Osteocyte (in vitro differentiated cells): Measurements from ENCODE around the gene MRGPRD. TPM values are rescaled to one million over a fixed set of nuclear protein-coding genes. Genes with fewer than 3 reads are reported as not detected.

Experiments
- DNase-seq: peaks from one replicate; pipeline ENCODE4 v3.0.0; 2021; ENCODE audit warnings: mixed read lengths; ENCODE audit not compliant: unreplicated experiment; ENCODE audit errors: extremely low spot score
- H3K27ac Mint-ChIP-seq: one replicate; pipeline ENCODE4 v1.8.0; 2021; ENCODE audit warnings: mild to moderate bottlenecking, mixed read lengths; ENCODE audit not compliant: unreplicated experiment
- H3K27me3 Mint-ChIP-seq: one replicate; pipeline ENCODE4 v1.8.0; 2021; ENCODE audit warnings: mixed read lengths; ENCODE audit not compliant: unreplicated experiment
- H3K36me3 Mint-ChIP-seq: one replicate; pipeline ENCODE4 v1.8.0; 2021; ENCODE audit warnings: mixed read lengths; ENCODE audit not compliant: unreplicated experiment
- H3K4me1 Mint-ChIP-seq: one replicate; pipeline ENCODE4 v1.8.0; 2021; ENCODE audit warnings: mixed read lengths; ENCODE audit not compliant: unreplicated experiment
- H3K4me3 Mint-ChIP-seq: one replicate; pipeline ENCODE4 v1.8.0; 2021; ENCODE audit warnings: mild to moderate bottlenecking, moderate library complexity, mixed read lengths; ENCODE audit not compliant: unreplicated experiment
- H3K9me3 Mint-ChIP-seq: one replicate; pipeline ENCODE4 v1.8.0; 2021; ENCODE audit warnings: mixed read lengths; ENCODE audit not compliant: unreplicated experiment
- CTCF ChIP-seq: fragments of 200-600 bp; sonication (generic); IDR thresholded peaks from 2 replicates; pipeline ENCODE4 v1.5.0; 2021; ENCODE audit warnings: antibody characterized with exemption, mild to moderate bottlenecking, moderate library complexity
- long read RNA-seq: library from polyadenylated mRNA; unstranded; transcript quantifications from one replicate; pipeline ENCODE4 v2.0.0, GENCODE V29; 2021
- total RNA-seq: library from RNA; stranded (reverse); gene quantifications from 2 replicates; pipeline ENCODE4 v1.2.1, GENCODE V29; 2021

The MRGPRD gene, protein sequence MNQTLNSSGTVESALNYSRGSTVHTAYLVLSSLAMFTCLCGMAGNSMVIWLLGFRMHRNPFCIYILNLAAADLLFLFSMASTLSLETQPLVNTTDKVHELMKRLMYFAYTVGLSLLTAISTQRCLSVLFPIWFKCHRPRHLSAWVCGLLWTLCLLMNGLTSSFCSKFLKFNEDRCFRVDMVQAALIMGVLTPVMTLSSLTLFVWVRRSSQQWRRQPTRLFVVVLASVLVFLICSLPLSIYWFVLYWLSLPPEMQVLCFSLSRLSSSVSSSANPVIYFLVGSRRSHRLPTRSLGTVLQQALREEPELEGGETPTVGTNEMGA
- total RNA-seq, result not detected in 2 replicates
- long read RNA-seq, result 0 reads

DNA sequence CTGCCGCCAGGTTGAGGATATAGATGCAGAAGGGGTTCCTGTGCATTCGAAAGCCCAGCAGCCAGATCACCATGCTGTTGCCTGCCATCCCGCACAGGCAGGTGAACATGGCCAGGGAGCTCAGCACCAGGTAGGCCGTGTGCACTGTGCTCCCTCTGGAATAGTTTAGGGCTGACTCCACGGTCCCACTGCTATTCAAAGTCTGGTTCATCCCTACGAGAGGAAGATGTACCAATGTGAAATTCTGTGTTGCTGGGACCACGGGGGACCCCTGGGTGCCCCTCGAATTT is at the start of gene MRGPRD:
TSS of gene MRGPRD (minus strand) at position 211 of the 290 bp plus-strand sequence. CDS start at position 211, 0 bp downstream.
- peaks cover 56% of the 10 kb centered on the region for H3K27me3 Mint-ChIP-seq
- DNase-seq, result peak; percentile 54
- H3K36me3 Mint-ChIP-seq, result no peaks in the 10 kb centered on the region
- no peak for TF ChIP-seq CTCF
- H3K4me1 Mint-ChIP-seq, result peaks cover 11% of the 10 kb centered on the region
- no peak within 1 kb of the TSS for H3K27ac Mint-ChIP-seq
- peaks cover 13% of the 10 kb centered on the region for H3K9me3 Mint-ChIP-seq
- H3K4me3 Mint-ChIP-seq, result no peak within 1 kb of the TSS

GRCh38 chr11:69030301-69030700 is 49.5 kb upstream of the MRGPRD start:
- Mint-ChIP-seq H3K36me3 (no peaks in the 10 kb centered on the region), H3K27me3 (peaks cover 5% of the 10 kb centered on the region), H3K9me3 (no peaks in the 10 kb centered on the region), H3K4me3 (no peak overlapping the region), H3K4me1 (peaks cover 3% of the 10 kb centered on the region), H3K27ac (no peak overlapping the region)
- TF ChIP-seq CTCF, result no peak
- no peak for DNase-seq

DNA sequence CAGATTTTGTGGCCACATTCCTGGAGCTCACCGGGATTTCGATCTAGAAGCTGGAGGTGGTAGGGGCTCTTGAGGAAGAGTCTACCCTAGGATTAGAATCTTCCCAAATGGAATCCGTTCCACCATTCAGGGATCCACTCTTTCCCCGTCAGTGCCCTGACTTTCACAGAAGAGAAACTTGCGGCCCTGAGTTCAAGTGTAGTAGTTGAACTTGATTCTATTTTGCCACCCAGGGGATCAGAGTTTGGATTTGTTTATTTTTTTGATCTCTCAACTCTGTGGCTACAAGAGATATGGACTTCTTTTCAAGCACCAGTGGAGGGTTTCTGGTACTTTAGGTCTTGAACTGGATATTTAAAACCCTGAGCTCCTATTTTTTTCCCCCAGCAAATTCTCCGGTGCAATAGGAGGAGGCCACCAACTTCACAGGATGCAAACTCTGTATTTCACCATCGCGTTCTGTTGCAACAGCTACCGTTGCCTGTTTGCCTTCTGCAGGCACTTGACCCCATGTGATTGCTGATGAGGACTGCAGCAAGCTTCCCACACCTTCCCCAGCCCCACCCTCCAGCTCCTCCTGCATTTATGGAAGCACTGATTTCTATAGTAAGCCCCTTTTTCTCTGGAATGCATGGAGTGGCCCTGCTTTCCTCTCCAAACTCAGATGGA is 47.1 kb upstream of the MRGPRD start:
- H3K9me3 Mint-ChIP-seq, result no peaks in the 10 kb centered on the region
- no peaks in the 10 kb centered on the region for H3K36me3 Mint-ChIP-seq
- TF ChIP-seq CTCF, result no peak
- no peak overlapping the region for H3K27ac Mint-ChIP-seq
- no peak for DNase-seq
- no peaks in the 10 kb centered on the region for H3K4me1 Mint-ChIP-seq
- H3K4me3 Mint-ChIP-seq, result no peak overlapping the region
- peaks cover 5% of the 10 kb centered on the region for H3K27me3 Mint-ChIP-seq

DNA sequence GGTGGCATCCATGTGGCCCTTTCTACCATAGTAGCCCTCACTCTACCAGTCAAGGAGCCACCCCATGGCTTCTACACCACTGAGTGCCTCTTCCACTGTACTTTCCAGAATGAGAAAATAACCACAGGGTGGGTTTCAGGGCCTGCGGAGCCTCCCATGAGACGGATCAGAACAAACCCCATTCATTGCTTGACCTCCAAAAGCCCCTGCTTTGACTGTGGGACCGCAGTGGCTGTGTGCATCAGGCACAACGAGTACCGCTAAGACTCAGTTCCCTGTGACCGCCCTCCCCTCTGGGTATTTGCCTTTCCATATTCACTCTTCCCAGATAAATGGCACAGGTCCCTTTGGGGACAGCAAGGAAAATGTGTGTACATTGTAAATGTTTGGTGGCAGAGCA is 43.7 kb upstream of the MRGPRD start:
- Mint-ChIP-seq H3K4me3 (no peak overlapping the region), H3K27ac (no peak overlapping the region)
- TF ChIP-seq CTCF, result no peak

GRCh38 chr11:69022260-69022659 is 41.5 kb upstream of the MRGPRD start:
- H3K4me3 Mint-ChIP-seq, result no peak overlapping the region
- H3K27me3 Mint-ChIP-seq, result peaks cover 3% of the 10 kb centered on the region
- H3K36me3 Mint-ChIP-seq, result no peaks in the 10 kb centered on the region
- H3K27ac Mint-ChIP-seq, result no peak overlapping the region
- DNase-seq, result no peak
- TF ChIP-seq CTCF, result no peak
- no peaks in the 10 kb centered on the region for H3K9me3 Mint-ChIP-seq
- no peaks in the 10 kb centered on the region for H3K4me1 Mint-ChIP-seq

More for the DNA sequence above, 43.7 kb upstream of the MRGPRD start:
- peaks cover 3% of the 10 kb centered on the region for H3K27me3 Mint-ChIP-seq
- H3K9me3 Mint-ChIP-seq, result no peaks in the 10 kb centered on the region
- H3K4me1 Mint-ChIP-seq, result no peaks in the 10 kb centered on the region
- DNase-seq, result no peak
- H3K36me3 Mint-ChIP-seq, result no peaks in the 10 kb centered on the region
